AG04450 (cell line): Measurements from ENCODE around the gene CDH4. TPM values are rescaled to one million over a fixed set of nuclear protein-coding genes. Genes with fewer than 3 reads are reported as not detected.

ENCODE experiments used
- CTCF ChIA-PET: fragments of 300-600, 350-600 bp; formaldehyde crosslinking; extraction: SDS; loops from one replicate; lab custom pipeline; 2022; ENCODE audit warnings: antibody characterized with exemption, inconsistent platforms; lab: Charles Lee
- POLR2A ChIA-PET: fragments of 350-600 bp; formaldehyde crosslinking; extraction: SDS; loops from one replicate; lab custom pipeline; 2021; ENCODE audit warnings: antibody characterized with exemption, inconsistent platforms; lab: Yijun Ruan, JAX
- DNase-seq: peaks from one replicate; pipeline ENCODE4 v3.0.0-alpha.2; 2011; ENCODE audit warnings: low read depth, low spot score
- H3K27ac ChIP-seq: one replicate; pipeline ENCODE4 v1.5.1; 2012; ENCODE audit warnings: low read depth, low read length, control low read depth
- H3K27me3 ChIP-seq: one replicate; pipeline ENCODE4 v1.6.0; 2012; ENCODE audit warnings: low read length; ENCODE audit not compliant: control insufficient read depth, insufficient read depth
- H3K4me3 ChIP-seq: 2 replicates; pipeline ENCODE4 v1.5.1; 2011; ENCODE audit warnings: mild to moderate bottlenecking, low read depth, low read length, control low read depth
- H3K9me3 ChIP-seq: 2 replicates; pipeline ENCODE4 v1.5.1; 2012; ENCODE audit warnings: low read length; ENCODE audit not compliant: control insufficient read depth, insufficient read depth
- CTCF ChIP-seq: IDR thresholded peaks from 2 replicates; pipeline ENCODE4 v1.5.1; 2011; ENCODE audit warnings: low read depth, low read length, control low read depth, inconsistent platforms
- polyA plus RNA-seq: library from polyadenylated mRNA; depleted of rRNA; stranded (reverse); fragments of >200 nt; gene quantifications from 2 replicates; pipeline ENCODE4 v1.2.3, GENCODE V29; 2011

CDH4 gene
- polyA plus RNA-seq, 1 experiment: 1.6 TPM

- POLR2A ChIA-PET: no interaction called here
- Histone ChIP-seq H3K4me3 (no peak overlapping the region), H3K27ac (no peak overlapping the region), H3K9me3 (no peaks in the 10 kb centered on the region; the same call in 1 of the 2 replicates), H3K27me3 (no peaks in the 10 kb centered on the region)
- CTCF ChIA-PET: no interaction called here
- TF ChIP-seq CTCF: no peak
- no peak for DNase-seq
These were observed 514.0 kb downstream of the CDH4 start for GRCh38 chr20:61765871-61766654.

- CTCF ChIA-PET: no interaction called here
- Histone ChIP-seq H3K27ac (no peak overlapping the region), H3K4me3 (no peak overlapping the region), H3K9me3 (no peaks in the 10 kb centered on the region; the same call in 1 of the 2 replicates), H3K27me3 (no peaks in the 10 kb centered on the region)
- no peak for DNase-seq
- TF ChIP-seq CTCF: no peak
- POLR2A ChIA-PET: no interaction called here
These were observed 515.0 kb downstream of the CDH4 start for GRCh38 chr20:61766921-61767610.

- CTCF ChIA-PET: no interaction called here
- Histone ChIP-seq H3K9me3 (no peaks in the 10 kb centered on the region; the same call in 1 of the 2 replicates), H3K27me3 (no peaks in the 10 kb centered on the region), H3K4me3 (no peak overlapping the region), H3K27ac (no peak overlapping the region)
- POLR2A ChIA-PET: no interaction called here
- no peak for DNase-seq
- no peak for TF ChIP-seq CTCF
These were observed 515.9 kb downstream of the CDH4 start for GRCh38 chr20:61767761-61768494.

GRCh38 chr20:61768571-61769285 lies 516.7 kb downstream of the CDH4 start:
- ChIA-PET CTCF (no interaction called here), POLR2A (no interaction called here)
- Histone ChIP-seq H3K9me3 (no peaks in the 10 kb centered on the region; the same call in 1 of the 2 replicates), H3K4me3 (no peak overlapping the region), H3K27ac (no peak overlapping the region), H3K27me3 (no peaks in the 10 kb centered on the region)
- no peak for DNase-seq
- no peak for TF ChIP-seq CTCF
